GM10248 (cell line): ENCODE results near the gene ZFYVE16.

Experiments used
- CTCF ChIA-PET: fragments of 300-600 bp; sonication (Branson Sonifier 250); formaldehyde crosslinking; extraction: SDS; loops from one replicate; lab custom pipeline; 2021; ENCODE audit warnings: antibody characterized with exemption; lab: Yijun Ruan, JAX
- POLR2A ChIA-PET: fragments of 350-650 bp; sonication (Branson Sonifier 250); formaldehyde crosslinking; extraction: SDS; loops from one replicate; lab custom pipeline; 2020; ENCODE audit warnings: antibody characterized with exemption; lab: Yijun Ruan, JAX
- DNase-seq: peaks from one replicate; pipeline ENCODE4 v3.0.0; 2012; ENCODE audit errors: extremely low spot score
- CTCF ChIP-seq: IDR thresholded peaks from 2 replicates; pipeline ENCODE4 v1.5.1; 2012; ENCODE audit warnings: mild to moderate bottlenecking, low read depth; ENCODE audit errors: extremely low read depth, missing control alignments, control extremely low read depth

ZFYVE16 gene

GRCh38 chr5:80435476-80435875 is 27.6 kb downstream of the ZFYVE16 start:
- TF ChIP-seq CTCF = no peak
- no peak for DNase-seq
- CTCF ChIA-PET = no interaction called here
- POLR2A ChIA-PET = no interaction called here

GRCh38 chr5:80437326-80437725 is 29.5 kb downstream of the ZFYVE16 start:
- POLR2A ChIA-PET = no interaction called here
- CTCF ChIA-PET = no interaction called here
- no peak for DNase-seq
- no peak for TF ChIP-seq CTCF

- DNase-seq = no peak
- ChIA-PET CTCF (no interaction called here), POLR2A (no interaction called here)
- no peak for TF ChIP-seq CTCF
Measured at GRCh38 chr5:80438739-80439138, 30.9 kb downstream of the ZFYVE16 start.

- TF ChIP-seq CTCF = no peak
- CTCF ChIA-PET = no interaction called here
- POLR2A ChIA-PET = no interaction called here
- no peak for DNase-seq
Measured at GRCh38 chr5:80439213-80439612, 31.3 kb downstream of the ZFYVE16 start.

GRCh38 chr5:80442742-80443141 is 34.9 kb downstream of the ZFYVE16 start:
- CTCF ChIA-PET = no interaction called here
- POLR2A ChIA-PET = no interaction called here
- DNase-seq = no peak
- no peak for TF ChIP-seq CTCF

- ChIA-PET POLR2A (no interaction called here), CTCF (interaction anchor here (1.3 to 1.4 kb wide), 2 partner anchors 12 to 28 kb away, joined by 3 to 6 read pairs; no protein-coding TSS in a partner anchor)
- TF ChIP-seq CTCF = no peak
- DNase-seq = no peak
Measured at GRCh38 chr5:80453366-80453765, 45.5 kb downstream of the ZFYVE16 start.

GRCh38 chr5:80463269-80463668 is 55.4 kb downstream of the ZFYVE16 start:
- POLR2A ChIA-PET = no interaction called here
- DNase-seq = no peak
- no peak for TF ChIP-seq CTCF
- CTCF ChIA-PET = no interaction called here
